HG02840 (cell line): ENCODE measurements around the gene MAP4K2.

Experiments used
- ATAC-seq: cut with Tn5 transposase; IDR thresholded peaks from one replicate; pipeline ENCODE4 v1.9.1; 2021; ENCODE audit warnings: mild to moderate bottlenecking, moderate library complexity, moderate number of reproducible peaks; ENCODE audit not compliant: unreplicated experiment, low FRiP score

The MAP4K2 gene

DNA sequence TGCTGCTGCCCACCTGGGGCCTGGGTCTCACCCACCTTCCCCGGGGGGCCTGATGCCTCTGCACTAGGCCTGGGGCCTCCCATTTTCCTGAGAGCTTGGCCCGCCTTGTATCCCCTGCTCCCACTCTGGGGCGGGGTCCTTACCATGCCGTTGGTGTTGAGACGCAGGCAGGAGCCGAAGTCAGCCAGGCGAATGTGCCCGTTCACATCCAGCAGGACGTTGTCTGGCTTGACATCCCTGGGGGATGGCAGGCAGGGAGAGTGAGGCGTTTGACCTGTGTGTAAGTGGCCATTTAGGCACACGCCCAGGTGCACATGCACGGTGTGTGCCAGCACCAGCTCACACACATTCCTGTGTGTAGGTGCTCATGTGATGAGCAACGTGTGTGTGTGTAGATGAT is 36.3 kb upstream of the MAP4K2 start:
- ATAC-seq: no peak

DNA sequence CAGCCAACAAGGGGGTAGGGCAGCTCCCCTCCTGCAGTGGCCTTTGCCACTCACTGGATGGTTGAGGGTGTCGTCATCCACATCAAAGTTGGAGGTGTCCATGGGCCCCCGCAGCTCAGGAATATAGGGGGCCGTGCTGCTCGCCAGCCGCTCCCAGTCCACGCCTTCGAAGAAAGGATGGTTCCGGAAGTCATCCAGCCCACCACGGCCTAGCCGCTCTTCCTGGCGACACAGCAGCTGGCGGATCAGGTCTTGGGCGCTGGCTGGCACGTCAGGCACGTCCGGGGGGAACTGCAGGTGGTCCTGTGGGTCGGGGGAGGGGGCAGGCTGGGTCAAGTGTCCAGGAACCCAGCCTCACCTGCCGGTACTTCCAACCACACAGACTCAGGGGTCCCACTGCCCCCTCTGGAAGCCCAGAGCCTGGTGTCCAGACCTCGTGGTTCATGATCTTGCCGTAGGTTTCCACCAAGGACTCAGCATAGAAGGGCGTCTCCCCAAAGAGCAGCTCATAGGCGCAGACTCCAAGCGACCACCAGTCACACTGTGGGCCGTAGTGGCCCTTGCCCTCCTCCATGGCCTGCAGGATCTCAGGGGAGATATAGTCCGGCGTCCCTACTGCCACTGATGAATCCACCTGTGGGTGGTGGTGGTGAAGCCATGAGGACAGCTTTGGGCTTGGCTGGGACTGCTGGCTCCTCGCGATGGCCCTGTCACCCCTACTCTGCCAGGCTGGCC is 35.8 kb upstream of the MAP4K2 start:
- ATAC-seq: no peak

DNA sequence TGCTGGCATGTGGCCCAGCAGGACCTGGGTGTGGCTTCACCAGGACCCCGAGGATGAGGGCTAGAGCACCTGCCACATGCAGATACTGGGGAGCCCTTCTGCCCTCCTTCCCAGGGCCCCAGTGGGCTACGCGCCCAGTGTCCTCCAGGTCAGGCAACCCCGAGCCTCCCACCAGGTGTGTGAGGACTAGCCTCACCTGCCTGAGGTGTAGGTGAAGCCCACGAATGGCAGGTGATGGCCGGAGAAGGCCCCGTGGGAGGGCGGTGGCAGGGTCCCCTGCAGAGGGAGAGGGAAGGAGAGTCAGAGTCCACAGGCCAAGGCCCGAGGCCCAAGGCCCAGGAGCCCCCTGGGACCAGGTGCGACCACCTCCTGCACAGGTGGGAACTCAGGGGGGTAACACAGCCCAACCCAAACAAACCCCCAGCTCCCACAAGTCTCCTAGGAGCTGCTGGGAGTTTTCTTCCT is 34.9 kb upstream of the MAP4K2 start:
- no peak for ATAC-seq

DNA sequence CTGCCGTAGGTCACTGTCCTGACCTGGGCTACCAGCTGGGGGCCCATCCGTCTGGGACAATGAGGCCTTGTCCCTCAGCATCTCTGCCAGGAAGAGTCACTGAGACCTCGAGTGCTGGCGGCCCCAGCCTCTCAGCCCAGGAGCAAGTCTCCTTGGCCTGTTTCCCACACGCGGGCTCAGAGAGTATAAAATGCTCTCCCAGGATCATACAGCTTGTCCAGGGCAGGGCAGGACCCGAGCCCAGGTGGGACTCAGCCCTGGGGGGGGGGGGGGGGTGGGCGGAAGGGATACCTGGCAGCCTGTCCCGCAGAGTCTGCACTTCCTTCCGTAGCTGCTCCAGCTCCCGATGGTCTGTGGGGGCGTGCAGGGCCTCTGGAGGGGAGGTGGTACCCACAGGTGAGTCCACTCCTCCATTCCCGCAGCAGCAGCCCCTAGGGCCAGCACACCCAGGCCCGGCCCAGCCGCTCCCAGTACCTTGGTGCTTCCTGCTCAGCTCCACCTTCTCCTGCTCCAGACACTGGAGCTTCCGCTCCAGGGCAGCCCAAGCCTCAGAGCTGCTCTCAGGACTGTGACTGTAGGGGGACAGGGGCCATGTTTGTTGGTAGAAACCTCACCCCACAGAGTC is 33.5 kb upstream of the MAP4K2 start:
- ATAC-seq: no peak

DNA sequence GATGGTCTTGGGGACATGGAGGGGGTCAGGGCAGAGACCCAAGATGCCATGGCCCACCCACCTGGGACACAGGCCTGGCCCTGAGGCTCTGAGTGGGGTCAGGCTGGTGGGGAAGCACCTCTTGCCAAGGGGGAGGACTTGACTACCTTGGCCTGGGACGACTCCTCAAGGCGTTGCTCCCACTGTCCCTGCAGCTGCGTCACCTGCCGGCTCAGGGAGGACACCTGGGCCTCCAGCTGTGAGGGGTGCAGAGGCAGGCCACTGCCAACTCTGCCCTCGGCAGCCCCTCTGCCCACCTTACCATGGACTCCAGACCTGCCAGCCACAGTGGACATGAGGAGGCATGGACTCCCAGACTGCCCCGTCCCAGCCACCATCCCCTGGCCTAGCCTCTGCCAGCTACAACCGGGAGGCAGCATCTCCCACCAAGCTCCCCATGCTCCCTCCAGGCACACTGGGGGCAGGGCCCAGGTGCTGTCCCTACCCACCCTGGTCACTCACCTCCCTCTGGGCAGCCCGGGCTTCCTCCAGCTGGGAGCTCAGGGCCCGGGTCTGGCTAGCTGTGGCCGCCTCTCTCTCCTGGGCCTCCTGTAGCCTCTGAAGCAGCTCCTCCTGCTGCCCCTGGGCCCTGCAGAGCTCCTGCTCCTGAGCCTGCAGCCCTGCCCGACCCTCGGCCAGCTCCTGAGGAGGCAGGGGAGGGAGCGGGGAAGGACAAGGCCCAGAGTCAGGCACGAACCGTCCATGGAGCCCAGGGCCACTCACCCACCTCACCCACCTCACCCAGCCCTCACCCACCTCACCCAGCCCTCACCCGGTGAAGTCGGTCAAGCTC is 32.8 kb upstream of the MAP4K2 start:
- ATAC-seq: no peak

DNA sequence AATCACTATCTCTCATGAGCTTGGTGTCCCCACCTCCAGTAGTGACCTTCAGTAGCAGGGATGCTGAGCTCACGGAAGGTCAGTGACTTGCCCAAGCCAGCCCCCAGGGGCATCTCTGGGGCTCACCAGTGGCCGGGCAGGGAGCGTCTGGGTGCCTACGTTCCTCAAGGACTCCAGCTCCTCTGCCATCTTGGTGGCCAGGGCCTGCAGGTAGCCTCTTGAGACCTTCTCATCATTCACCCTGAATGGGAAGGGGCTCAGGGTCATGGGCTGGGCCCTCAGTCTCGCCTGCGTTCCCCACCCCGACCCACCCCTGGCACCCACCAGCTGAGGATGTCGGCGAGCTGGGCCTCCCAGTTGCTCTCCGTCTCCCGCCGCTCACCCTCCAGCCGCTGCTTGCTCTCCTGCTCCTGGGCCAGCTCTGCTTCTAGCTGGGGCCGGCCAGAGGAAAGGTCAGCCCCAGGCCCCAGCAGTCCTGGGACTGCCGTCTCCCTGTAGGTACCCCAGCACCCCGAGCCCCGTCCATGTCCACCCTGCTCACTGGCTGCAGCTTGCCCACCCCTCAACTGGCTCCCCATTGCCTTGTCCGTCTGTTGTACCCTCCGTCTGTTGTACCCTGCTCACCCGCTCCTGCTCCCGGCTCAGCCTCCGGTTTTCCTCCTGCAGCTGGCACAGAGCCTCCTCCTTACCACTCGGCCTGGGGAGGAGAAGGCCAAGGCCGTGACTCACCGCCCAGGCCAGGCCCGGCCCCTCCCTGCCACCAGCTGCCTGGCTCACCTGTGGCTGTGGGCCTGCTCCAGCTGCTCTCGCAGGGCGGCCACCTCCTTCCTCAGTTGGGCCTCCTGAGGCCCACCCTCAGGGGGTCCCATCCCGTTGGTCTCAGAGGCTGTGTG is 32.0 kb upstream of the MAP4K2 start:
- ATAC-seq: no peak

DNA sequence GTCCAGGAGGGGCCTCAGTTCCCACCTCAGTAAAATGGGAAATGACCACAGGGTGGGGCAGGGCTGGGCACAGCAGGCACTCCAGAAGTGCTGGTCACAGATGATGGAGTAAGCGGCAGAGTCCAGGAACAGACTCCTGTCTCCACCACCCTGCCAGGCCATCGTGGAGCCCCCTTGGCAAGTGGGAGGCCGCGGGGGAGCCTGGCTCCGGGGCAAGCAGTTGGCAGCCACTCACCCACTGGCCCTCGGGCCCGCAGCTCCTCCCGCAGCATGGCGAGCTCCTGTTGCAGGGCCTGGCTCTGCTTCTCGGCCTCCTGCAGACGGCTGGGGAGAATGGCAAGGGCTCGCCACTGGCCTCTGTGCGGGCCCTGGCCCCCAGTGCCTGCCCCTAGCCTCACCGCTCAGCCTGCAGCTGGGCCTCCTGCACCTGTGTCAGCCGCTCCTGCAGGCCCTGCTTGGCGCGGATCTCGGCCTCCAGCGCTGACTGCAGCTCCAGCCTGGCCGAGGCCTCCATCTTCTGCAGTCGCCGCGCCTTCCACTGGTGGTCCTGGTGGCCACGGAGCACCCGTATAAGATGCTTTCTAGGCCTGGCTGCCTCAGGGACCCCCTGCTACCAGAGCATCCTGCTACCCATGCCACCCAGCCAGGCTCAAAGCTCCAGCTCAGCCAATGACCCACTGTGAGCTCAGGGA is 31.2 kb upstream of the MAP4K2 start:
- no peak for ATAC-seq

DNA sequence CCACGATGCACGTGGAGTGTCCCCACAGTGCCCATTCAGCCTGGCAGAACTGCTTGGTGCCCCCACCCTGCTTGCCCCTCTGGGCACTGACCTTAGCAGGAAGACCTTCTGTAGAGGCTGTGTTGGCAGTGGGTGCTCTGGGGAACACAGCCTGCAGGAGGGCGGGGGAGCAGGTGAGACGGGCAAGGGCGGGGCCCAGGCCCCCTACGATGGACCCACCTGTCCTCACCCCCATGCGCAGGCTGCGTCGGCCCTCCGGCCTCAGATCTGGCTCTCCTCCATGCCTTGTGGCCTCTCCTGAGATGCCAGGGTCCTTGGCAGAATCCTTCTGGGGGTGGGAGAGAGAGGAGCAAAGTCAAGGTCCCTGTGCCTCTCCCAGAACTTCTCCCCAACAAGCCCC is 30.5 kb upstream of the MAP4K2 start:
- ATAC-seq: no peak

DNA sequence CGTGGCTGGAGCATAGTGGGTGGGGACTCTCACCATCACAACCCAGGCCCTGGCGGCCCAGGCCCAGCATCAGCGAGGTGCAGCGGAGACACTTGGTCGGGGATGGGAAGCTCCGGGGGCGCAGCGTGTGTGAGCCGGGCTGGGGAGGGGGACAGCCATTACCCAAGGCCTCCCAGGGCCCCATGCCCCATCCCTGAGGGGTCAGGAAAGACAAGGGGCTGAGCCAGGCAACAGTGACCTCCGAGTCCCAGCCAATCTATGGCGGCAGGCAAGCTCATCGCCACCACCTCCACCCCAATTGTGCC is 30.1 kb upstream of the MAP4K2 start:
- ATAC-seq: no peak

DNA sequence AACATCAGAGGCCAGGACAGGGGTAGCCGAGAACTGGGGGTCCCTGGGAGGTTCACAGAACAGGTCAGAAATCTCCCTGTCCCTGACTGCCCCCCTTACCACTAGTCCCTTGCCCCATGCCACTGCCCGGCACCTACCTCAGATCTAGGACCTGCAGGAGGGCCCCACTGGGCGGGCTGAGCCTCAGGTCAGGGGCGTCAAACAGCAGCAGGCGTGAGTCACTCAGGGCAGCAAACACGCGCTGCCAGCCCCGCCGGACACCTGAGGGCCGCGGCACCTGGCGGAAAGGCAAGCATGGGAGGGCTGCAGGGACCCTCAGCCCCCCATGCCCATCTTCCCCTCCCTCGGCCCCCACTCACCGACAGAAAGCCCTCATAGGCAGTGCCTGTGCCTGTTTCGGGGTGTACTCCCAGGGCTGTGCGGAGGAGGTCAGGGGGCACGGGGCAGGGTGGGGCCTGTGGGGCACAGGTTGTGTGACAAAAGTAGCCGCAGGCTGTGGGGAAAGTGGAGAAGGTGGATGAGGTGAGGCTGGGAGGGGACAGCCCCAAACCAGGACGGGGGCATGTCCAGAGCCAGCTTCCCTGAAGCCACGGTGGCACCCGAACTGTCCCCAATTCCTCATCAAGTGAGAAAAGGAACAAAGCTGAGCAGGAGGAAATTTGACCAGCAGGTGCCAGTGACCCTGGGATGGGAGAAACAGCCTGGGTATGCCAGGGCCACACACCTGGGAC is 29.6 kb upstream of the MAP4K2 start:
- ATAC-seq: no peak

DNA sequence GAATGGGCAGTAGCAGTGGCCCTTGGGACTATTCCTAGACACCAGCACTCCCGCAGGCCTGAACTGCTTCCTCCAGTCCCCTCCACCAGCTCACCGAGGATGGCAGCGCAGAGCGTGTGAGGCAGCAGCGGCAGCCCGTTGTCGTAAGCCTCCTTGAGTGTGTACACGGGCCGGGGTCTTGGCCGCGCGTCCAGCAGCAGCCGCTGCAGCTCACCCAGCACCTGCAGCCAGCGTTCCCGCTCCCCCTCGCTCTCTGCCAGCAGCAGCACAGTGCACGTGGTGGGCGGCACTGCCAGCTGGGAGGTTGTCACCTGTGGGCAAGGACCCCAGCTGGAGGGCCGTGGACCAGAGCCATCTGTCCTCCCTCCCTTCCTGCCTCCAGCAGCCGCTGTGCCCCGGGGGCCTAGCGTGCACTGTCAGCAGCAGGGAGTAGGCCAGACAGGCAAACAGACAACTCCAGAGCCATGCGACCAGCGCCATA is 28.4 kb upstream of the MAP4K2 start:
- no peak for ATAC-seq

DNA sequence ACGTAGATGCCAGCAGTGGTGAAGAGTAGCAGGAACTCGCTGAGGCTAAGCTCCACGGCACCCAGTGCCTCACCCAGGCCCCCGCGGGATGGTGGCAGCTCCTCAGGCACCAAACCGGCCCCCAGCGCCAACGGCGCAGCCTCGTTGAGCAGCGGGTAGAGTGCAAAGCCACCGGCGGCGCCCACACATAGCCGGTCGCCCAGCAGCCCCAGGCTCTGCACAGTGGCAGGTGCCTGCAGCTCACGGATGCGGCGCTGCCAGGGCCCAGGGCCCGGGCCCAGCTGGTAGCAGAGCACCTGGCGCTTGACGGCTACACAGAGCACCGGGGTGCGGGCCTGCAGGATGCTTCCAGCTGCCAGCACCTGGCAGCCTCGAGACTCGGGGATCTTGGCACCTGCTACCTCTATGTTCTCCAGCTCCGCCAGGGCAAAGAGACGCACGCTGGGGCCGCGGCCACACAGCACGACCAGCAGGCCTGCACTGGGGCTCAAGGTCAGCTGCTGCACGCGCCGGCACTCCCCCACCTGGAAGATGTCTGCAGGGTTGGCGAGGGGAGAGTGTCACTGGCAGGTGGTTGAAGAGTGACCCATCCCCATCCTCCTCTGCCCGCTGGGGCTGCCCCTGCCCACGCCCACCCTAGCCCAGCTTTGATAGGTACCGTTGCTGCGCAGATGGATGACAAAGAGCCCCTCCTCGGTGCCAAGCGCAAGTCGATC is 26.7 kb upstream of the MAP4K2 start:
- no peak for ATAC-seq

DNA sequence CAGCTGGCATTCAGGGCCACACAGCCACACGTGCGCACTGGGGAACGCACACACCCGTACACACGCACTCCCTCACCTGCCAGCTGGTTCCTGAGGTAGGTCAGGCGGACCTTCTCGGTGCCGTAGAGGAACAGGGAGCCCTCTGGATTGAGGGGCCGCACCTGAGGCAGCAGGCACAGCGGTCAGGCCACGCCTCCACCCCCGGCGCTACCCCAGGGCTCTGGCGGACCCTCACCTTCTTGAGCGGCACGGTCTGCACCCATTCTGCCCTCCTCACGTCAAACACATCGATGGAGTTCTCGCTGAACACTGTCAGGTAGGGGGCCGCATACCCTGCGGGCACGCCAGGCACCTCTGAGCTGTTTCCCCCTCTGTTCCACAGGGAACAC is 24.4 kb upstream of the MAP4K2 start:
- no peak for ATAC-seq

DNA sequence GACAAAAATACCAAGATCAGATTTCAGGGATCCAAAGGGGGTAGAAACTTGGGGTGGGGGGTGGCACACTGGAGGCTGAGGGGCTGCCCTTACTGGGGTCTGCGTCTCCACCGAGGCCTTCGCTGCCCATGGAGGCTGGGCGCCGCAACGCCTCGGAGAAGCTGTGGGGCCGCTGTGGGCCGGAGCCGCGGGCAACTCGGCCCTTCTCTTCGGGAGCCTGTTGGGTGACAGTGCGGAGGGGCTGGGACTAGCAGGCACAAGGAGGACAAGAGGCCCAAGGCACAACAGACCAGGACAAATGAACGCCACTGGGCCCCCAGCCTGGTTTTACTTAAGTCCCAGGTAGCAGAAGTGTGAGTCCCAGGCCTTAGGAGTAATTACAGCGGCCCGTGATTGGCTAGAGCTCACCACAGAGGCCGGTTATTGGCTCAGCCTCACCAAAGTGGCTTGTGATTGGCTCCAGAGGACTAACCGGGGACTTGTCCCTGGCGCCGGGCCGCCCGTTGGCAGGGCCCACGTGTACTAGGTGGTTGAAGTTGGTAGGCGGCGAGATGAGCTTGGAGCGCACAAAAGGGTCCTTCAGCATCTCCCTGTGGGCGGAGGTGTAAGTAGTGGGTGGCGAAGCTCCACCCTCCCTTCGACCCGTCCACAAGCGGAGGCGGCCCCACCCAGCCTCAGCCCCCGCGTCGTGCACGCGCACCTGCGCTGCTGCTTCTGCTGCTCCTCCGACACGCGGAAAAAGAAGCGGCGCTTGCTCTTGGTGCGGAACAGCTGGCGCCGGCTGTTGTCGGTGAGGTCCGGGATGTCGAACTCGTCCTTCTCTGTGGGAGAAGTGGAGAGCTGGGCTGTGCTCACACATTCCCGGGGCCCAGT is 23.8 kb upstream of the MAP4K2 start:
- no peak for ATAC-seq

DNA sequence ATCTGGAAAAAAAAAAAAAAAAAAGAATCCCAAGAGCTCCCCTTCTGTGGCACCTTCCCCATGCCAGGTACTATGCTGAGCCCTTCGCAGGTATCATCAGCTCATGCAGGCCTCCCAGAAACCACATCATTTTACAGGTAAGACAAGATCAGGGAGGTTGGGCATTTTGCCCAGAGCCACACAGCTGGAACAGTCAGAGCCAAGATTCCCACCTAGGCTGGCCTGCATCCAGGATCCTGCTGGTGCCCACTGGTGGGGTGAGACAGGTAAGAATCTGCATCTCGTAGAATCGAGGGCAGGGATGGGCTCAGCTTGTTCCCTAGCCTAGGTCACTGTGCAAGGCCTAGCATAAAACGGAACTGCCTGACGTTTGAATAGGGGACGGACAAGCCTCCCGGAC is 23.0 kb upstream of the MAP4K2 start:
- ATAC-seq: no peak

DNA sequence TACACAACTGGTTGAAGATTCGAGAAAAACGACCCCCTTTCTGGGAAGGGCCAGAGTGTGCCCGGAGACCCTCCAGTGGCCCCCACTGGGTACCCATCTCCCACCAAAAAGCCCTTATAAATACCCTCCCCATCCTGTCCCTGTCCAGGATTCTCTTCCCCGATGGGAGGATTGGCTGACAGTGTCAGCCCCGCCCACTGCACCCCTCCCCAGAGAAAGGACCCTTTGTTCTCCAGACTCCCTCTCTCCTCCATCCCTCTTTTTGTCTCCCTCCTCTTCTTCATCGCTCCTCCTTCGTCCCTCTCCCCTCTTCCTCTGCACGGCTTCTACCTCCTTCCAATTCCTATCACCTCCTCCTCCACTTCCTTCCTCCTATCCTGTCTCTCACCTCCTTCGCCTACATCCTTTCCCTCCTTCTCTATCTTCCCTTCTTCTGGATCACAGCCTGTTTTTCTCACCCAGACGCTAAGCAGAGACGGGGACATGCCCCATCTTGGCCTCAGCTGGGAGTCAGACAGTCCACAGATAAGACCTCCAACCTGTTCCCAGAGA is 20.6 kb upstream of the MAP4K2 start:
- no peak for ATAC-seq

DNA sequence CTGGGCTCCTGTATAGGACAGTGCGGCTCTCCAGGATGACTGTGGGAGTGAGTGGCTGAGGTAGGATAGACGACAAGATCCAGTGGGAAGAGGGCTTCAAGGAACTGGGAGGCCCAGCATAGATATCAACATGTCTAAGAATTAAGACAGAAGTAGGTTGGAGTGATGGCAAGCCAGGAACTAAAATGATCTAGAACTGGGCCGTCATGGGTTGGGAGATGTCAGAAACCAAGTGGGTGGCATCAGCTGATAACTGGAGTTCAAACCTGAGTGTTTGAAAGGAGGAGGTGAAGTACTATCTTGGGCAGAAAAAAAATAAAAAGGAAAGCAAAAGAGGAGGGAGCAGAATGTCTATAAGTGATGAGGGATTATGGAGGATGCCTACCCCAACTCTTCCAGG is 14.5 kb upstream of the MAP4K2 start:
- ATAC-seq: no peak
